CD4-positive, alpha-beta T cell treated with Interferon alpha-2 for 1 hour (primary cell): ENCODE data around the gene ALOX15B.
"Not testable (repeated sequence)": the region's sequence is repeated elsewhere in the genome, so short reads cannot be mapped to it uniquely, and the experiment has no call there.

Source experiments
- DNase-seq, 2 donors: peaks; one replicate each; pipeline ENCODE4 v3.0.0-alpha.2; 2020 to 2022

Gene ALOX15B

GRCh38 chr17:8062807-8063483 lies 24.1 kb downstream of the ALOX15B start:
- DNase-seq: no peak

- no peak for DNase-seq
Observed at GRCh38 chr17:8063761-8064534, 25.1 kb downstream of the ALOX15B start.

GRCh38 chr17:8064561-8065019 lies 25.7 kb downstream of the ALOX15B start:
- no peak for DNase-seq

- no peak for DNase-seq
Observed at GRCh38 chr17:8066841-8067775, 28.2 kb downstream of the ALOX15B start.

- no peak for DNase-seq
Observed at GRCh38 chr17:8067806-8068205, 28.9 kb downstream of the ALOX15B start.

GRCh38 chr17:8068736-8069586 lies 30.1 kb downstream of the ALOX15B start:
- peak in 1 of 2 donors; percentile 55 for DNase-seq

GRCh38 chr17:8069587-8069860 lies 30.7 kb downstream of the ALOX15B start:
- DNase-seq: no peak

GRCh38 chr17:8071496-8071895 lies 32.6 kb downstream of the ALOX15B start:
- DNase-seq: no peak

GRCh38 chr17:8072341-8072728 lies 33.5 kb downstream of the ALOX15B start:
- DNase-seq: no peak

GRCh38 chr17:8072729-8073461 lies 34.0 kb downstream of the ALOX15B start:
- DNase-seq: peak in 1 of 2 donors; percentile 37

GRCh38 chr17:8073627-8074484 lies 35.0 kb downstream of the ALOX15B start:
- DNase-seq: peak; percentile 87 to 89

- DNase-seq: no peak
Observed at GRCh38 chr17:8074554-8074953, 35.7 kb downstream of the ALOX15B start.

GRCh38 chr17:8075081-8075480 lies 36.2 kb downstream of the ALOX15B start:
- DNase-seq: no peak

GRCh38 chr17:8075574-8076342 lies 36.9 kb downstream of the ALOX15B start:
- DNase-seq: no peak

GRCh38 chr17:8076502-8077266 lies 37.8 kb downstream of the ALOX15B start:
- DNase-seq: no peak

GRCh38 chr17:8077939-8078338 lies 39.1 kb downstream of the ALOX15B start:
- not testable (repeated sequence) for DNase-seq

- peak; percentile 76 to 84 for DNase-seq
Observed at GRCh38 chr17:8079291-8080207, 40.7 kb downstream of the ALOX15B start.
